CD14-positive monocyte (primary cell): ENCODE results near the gene RPLP2. TPM values are rescaled to one million over a fixed set of nuclear protein-coding genes. Genes with fewer than 3 reads are reported as not detected.

Experiments used
- DNase-seq, 3 donors: peaks; one replicate each; pipeline ENCODE4 v3.0.0-alpha.2; 2011 to 2022
- H2AFZ ChIP-seq: 2 replicates; pipeline ENCODE4 v1.6.0; 2012; ENCODE audit warnings: mild to moderate bottlenecking, low read depth, low read length, inconsistent platforms; ENCODE audit not compliant: insufficient read depth, poor library complexity, severe bottlenecking
- H3K27ac ChIP-seq, 2 donors: 1 replicate in 1 of 2; 2 replicates in 1 of 2; pipeline ENCODE4 v1.5.1; 2012 to 2013; ENCODE audit warnings: low read length in 2 of 2, control low read depth in 1 of 2, inconsistent platforms in 1 of 2, low read depth in 1 of 2, mild to moderate bottlenecking in 1 of 2
- H3K27me3 ChIP-seq, 2 donors: one replicate each; pipeline versions ENCODE4 v1.6.0 to v1.6.1; 2011 to 2013; ENCODE audit warnings: low read length in 2 of 2; ENCODE audit not compliant: control insufficient read depth in 2 of 2, insufficient read depth in 2 of 2
- H3K36me3 ChIP-seq, 2 donors: replicated peaks in 1 of 2; 1 replicate in 1 of 2; 2 replicates in 1 of 2; pipeline versions ENCODE4 v1.5.1 to v1.6.1; 2012 to 2013; ENCODE audit warnings: low read length in 2 of 2, control low read depth in 1 of 2, inconsistent platforms in 1 of 2, mild to moderate bottlenecking in 1 of 2; ENCODE audit not compliant: insufficient read depth in 2 of 2, control insufficient read depth in 1 of 2
- H3K4me1 ChIP-seq, 2 donors: 1 replicate in 1 of 2; 2 replicates in 1 of 2; pipeline versions ENCODE4 v1.5.1 to v1.6.1; 2012 to 2013; ENCODE audit warnings: low read length in 2 of 2, control low read depth in 1 of 2, inconsistent platforms in 1 of 2, mild to moderate bottlenecking in 1 of 2, moderate library complexity in 1 of 2; ENCODE audit not compliant: insufficient read depth in 2 of 2, control insufficient read depth in 1 of 2
- H3K4me2 ChIP-seq: replicated peaks from 2 replicates; pipeline ENCODE3; 2012; ENCODE audit warnings: low read length, moderate library complexity, mild to moderate bottlenecking; ENCODE audit not compliant: poor library complexity, severe bottlenecking; ENCODE audit errors: extremely low read depth
- H3K4me3 ChIP-seq, 3 experiments: fragments of 200-600 bp in 1 of 3; sonication (generic) in 1 of 3; replicated peaks in 1 of 3; 1 replicate in 2 of 3; 2 replicates in 1 of 3; pipeline ENCODE4 v1.5.1; 2011 to 2013; ENCODE audit warnings: low read length in 3 of 3, mild to moderate bottlenecking in 3 of 3, control low read depth in 2 of 3, low read depth in 2 of 3, inconsistent platforms in 1 of 3, moderate library complexity in 1 of 3
- H3K79me2 ChIP-seq: 2 replicates; pipeline ENCODE4 v1.6.0; 2012; ENCODE audit warnings: mild to moderate bottlenecking, control low read depth, inconsistent platforms, low read length, moderate library complexity; ENCODE audit not compliant: insufficient read depth
- H3K9ac ChIP-seq: 2 replicates; pipeline ENCODE4 v1.6.0; 2017; ENCODE audit warnings: low read length, mild to moderate bottlenecking; ENCODE audit not compliant: insufficient read depth, poor library complexity, severe bottlenecking
- H3K9me3 ChIP-seq, 2 donors: replicated peaks in 1 of 2; 1 replicate in 1 of 2; 2 replicates in 1 of 2; pipeline versions ENCODE4 v1.5.1 to v1.6.1; 2012 to 2013; ENCODE audit warnings: low read length in 2 of 2, control low read depth in 1 of 2; ENCODE audit not compliant: control insufficient read depth in 1 of 2, insufficient read depth in 1 of 2
- H4K20me1 ChIP-seq: 2 replicates; pipeline ENCODE4 v1.6.0; 2012; ENCODE audit warnings: mild to moderate bottlenecking, low read length, control low read depth, moderate library complexity; ENCODE audit not compliant: insufficient read depth
- H3K27ac Mint-ChIP-seq, 7 donors: one replicate each; pipeline ENCODE4 v1.8.0; 2020; ENCODE audit warnings: mild to moderate bottlenecking in 7 of 7, mixed read lengths in 7 of 7, moderate library complexity in 6 of 7, inconsistent platforms in 2 of 7
- H3K27me3 Mint-ChIP-seq, 3 donors: one replicate each; pipeline ENCODE4 v1.8.0; 2021 to 2022; ENCODE audit warnings: low read depth in 3 of 3, mild to moderate bottlenecking in 3 of 3, mixed read lengths in 3 of 3, moderate library complexity in 3 of 3, inconsistent platforms in 1 of 3
- H3K36me3 Mint-ChIP-seq, 2 donors: one replicate each; pipeline ENCODE4 v1.8.0; 2020; ENCODE audit warnings: mixed read lengths in 2 of 2, inconsistent platforms in 1 of 2, mild to moderate bottlenecking in 1 of 2
- H3K4me1 Mint-ChIP-seq: one replicate; pipeline ENCODE4 v1.8.0; 2020; ENCODE audit warnings: mild to moderate bottlenecking, mixed read lengths
- H3K4me3 Mint-ChIP-seq, 2 donors: one replicate each; pipeline ENCODE4 v1.8.0; 2020; ENCODE audit warnings: mild to moderate bottlenecking in 2 of 2, mixed read lengths in 2 of 2, moderate library complexity in 1 of 2
- H3K9me3 Mint-ChIP-seq, 7 donors: one replicate each; pipeline ENCODE4 v1.8.0; 2020 to 2022; ENCODE audit warnings: mixed read lengths in 7 of 7, mild to moderate bottlenecking in 6 of 7, moderate library complexity in 6 of 7, inconsistent platforms in 2 of 7
- CTCF ChIP-seq: fragments of 200-600 bp; IDR thresholded peaks from one replicate; pipeline ENCODE4 v1.8.0; 2022; ENCODE audit warnings: antibody characterized with exemption, mild to moderate bottlenecking
- WGBS: methylation state at CpG from one replicate; pipeline ENCODE4 v1.1.5; 2013; ENCODE audit warnings: missing lambda C conversion rate; ENCODE audit not compliant: insufficient coverage; 5-methylcytosine and 5-hydroxymethylcytosine counted together
- intact Hi-C, 2 donors: fragments of 100-400 bp; cut with micrococcal nuclease; formaldehyde crosslinking; loops; one replicate each; pipeline versions ENCODE4 v1.15.0 to v1.15.1; 2023
- polyA plus RNA-seq, 3 donors: library from polyadenylated mRNA; depleted of rRNA in 1 of 3; unstranded in 2 of 3; stranded (reverse) in 1 of 3; fragments of 300-500 nt in 2 of 3; fragments of >200 nt in 1 of 3; fragmentation: Illumina TruSeq in 2 of 3; gene quantifications; 1 replicate in 2 of 3; 2 replicates in 1 of 3; pipeline ENCODE4 v1.2.3, GENCODE V29; 2012 to 2021

RPLP2 gene
- polyA plus RNA-seq, 3 donors = 879 to 1,191 (median 990) TPM

GRCh38 chr11:778976-779954, 30.5 kb upstream of the RPLP2 start:
- Mint-ChIP-seq H3K4me3 (peak overlapping the region in 1 of 2 donors; percentile 48), H3K27ac (peak overlapping the region in 2 of 7 donors; percentile 8 to 31), H3K27me3 (peaks cover 3 to 13% (median 4%) of the 10 kb centered on the region in 3 donors), H3K4me1 (peaks cover 39% of the 10 kb centered on the region), H3K9me3 (peaks cover 0 to 2% (median 0%) of the 10 kb centered on the region in 7 donors), H3K36me3 (peaks cover 11 to 14% of the 10 kb centered on the region in 2 donors)
- intact Hi-C loops = no loop called here
- Histone ChIP-seq H3K4me1 (peaks cover 29 to 36% of the 10 kb centered on the region in 2 donors), H3K4me2 (peak overlapping the region; percentile 94), H3K79me2 (peaks cover 45% of the 10 kb centered on the region), H3K27ac (no peak overlapping the region), H3K27me3 (no peaks in the 10 kb centered on the region), H2AFZ (no peak overlapping the region), H3K9me3 (no peaks in the 10 kb centered on the region), H4K20me1 (peaks cover 30% of the 10 kb centered on the region), H3K4me3 (no peak overlapping the region), H3K9ac (no peak overlapping the region), H3K36me3 (peaks cover 0 to 8% of the 10 kb centered on the region in 2 donors)
- WGBS = 95% methylated on average over 16 of the region's 23 CpGs
- TF ChIP-seq CTCF = no peak
- DNase-seq = no peak

DNA sequence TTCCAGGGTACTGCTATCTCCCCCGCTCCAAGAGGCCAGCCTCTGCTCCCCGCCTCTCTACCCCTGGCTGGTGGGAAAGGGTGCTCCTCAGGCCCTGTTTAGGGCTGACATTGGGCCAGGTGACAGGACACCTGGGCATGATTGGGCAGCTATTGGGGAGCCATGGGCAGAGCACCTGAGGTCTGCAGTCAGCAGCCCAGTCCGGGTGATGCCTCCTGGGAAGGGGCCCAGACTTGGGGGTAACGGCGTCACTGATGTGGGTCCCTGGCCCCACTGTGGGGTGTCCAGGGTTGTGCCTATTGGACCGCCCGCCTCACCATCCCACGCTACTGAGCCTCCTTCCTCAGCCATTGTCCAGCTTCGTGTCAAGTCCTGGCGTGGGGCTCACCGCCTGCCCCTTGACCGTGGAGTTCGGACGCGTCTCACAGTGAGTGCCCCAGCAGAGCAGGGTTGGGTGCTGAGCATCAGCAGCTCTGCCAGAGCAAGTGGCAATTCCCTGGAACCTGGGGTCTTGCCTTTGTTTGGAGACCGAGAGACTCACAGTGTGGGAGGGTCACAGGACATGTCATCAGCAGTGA, 29.7 kb upstream of the RPLP2 start:
- Histone ChIP-seq H3K36me3 (peaks cover 0 to 8% of the 10 kb centered on the region in 2 donors), H3K4me1 (peaks cover 29 to 36% of the 10 kb centered on the region in 2 donors), H2AFZ (no peak overlapping the region), H3K9ac (no peak overlapping the region), H3K27me3 (no peaks in the 10 kb centered on the region), H3K9me3 (no peaks in the 10 kb centered on the region), H3K4me2 (no peak overlapping the region), H3K4me3 (no peak overlapping the region), H3K79me2 (peaks cover 37% of the 10 kb centered on the region), H3K27ac (no peak overlapping the region), H4K20me1 (peaks cover 22% of the 10 kb centered on the region)
- Mint-ChIP-seq H3K27ac (no peak overlapping the region), H3K4me1 (peaks cover 37% of the 10 kb centered on the region), H3K27me3 (peaks cover 3 to 13% (median 4%) of the 10 kb centered on the region in 3 donors), H3K4me3 (no peak overlapping the region), H3K36me3 (peaks cover 9 to 11% of the 10 kb centered on the region in 2 donors), H3K9me3 (peaks cover 0 to 2% (median 0%) of the 10 kb centered on the region in 7 donors)
- no peak for TF ChIP-seq CTCF
- intact Hi-C loops = no loop called here
- no peak for DNase-seq
- WGBS = over 99% methylated on average over 14 of the region's 16 CpGs
